Measurements from ENCODE around the gene MED25. TPM values are rescaled to one million over a fixed set of nuclear protein-coding genes. Genes with fewer than 3 reads are reported as not detected.

MED25 gene
- total and polyA plus RNA-seq, 9 of the 15 experiments (the other 6 are each of a cell fraction or from before 2014, with no cell fraction given): 4.1 to 93.9 (median 19.3) TPM

GRCh38 chr19:49858088-49858985 lies 40.2 kb downstream of the MED25 start:
- WGBS (ENCODE audit: insufficient coverage, low coverage, missing lambda C conversion rate): 83% methylated on average over 30 of the region's 37 CpGs
- CTCF ChIA-PET (ENCODE audit: low intra/inter-chr PET ratio): no interaction called here
- TF ChIP-seq BMI1 (IDR thresholded peaks at IDR 0.05; ENCODE audit: low read length): no peak
- TF ChIP-seq ZNF280A (IDR thresholded peaks at IDR 0.05; ENCODE audit: low read depth, partially characterized antibody): no peak
- TF ChIP-seq BRD4 (IDR thresholded peaks at IDR 0.05): no peak
- peak; percentile 90 for TF ChIP-seq RBM22 (IDR thresholded peaks at IDR 0.05; ENCODE audit: low read depth, low read length, poor library complexity, severe bottlenecking)
- peak; percentile 53; the same call in 1 of the 2 replicates for TF ChIP-seq SUPT5H (IDR thresholded peaks at IDR 0.05)
- no peak for TF ChIP-seq SP2 (IDR thresholded peaks at IDR 0.05; ENCODE audit: extremely low read depth, low read depth, low read length, poor library complexity, severe bottlenecking)
- TF ChIP-seq IFI16 (CRISPR knock-in tag; IDR thresholded peaks at IDR 0.05): no peak
- TF ChIP-seq, protein P1, sequence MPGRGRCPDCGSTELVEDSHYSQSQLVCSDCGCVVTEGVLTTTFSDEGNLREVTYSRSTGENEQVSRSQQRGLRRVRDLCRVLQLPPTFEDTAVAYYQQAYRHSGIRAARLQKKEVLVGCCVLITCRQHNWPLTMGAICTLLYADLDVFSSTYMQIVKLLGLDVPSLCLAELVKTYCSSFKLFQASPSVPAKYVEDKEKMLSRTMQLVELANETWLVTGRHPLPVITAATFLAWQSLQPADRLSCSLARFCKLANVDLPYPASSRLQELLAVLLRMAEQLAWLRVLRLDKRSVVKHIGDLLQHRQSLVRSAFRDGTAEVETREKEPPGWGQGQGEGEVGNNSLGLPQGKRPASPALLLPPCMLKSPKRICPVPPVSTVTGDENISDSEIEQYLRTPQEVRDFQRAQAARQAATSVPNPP (IDR thresholded peaks at IDR 0.05; ENCODE audit: borderline replicate concordance, insufficient read depth, insufficient read length): no peak
- no peak for TF ChIP-seq ZNF124 (CRISPR knock-in tag; IDR thresholded peaks at IDR 0.05)
- no peak for TF ChIP-seq ELF4 (CRISPR knock-in tag; IDR thresholded peaks at IDR 0.05)
- peak; percentile 67 for TF ChIP-seq RBFOX2 (IDR thresholded peaks at IDR 0.05; ENCODE audit: low read depth, low read length)
- TF ChIP-seq BACH1 (tag; IDR thresholded peaks at IDR 0.05): no peak
- TF ChIP-seq NUFIP1 (IDR thresholded peaks at IDR 0.05; ENCODE audit: partially characterized antibody): no peak
- no peak for TF ChIP-seq HMBOX1 (IDR thresholded peaks at IDR 0.05)
- no peak for TF ChIP-seq ZBTB9 (CRISPR knock-in tag; IDR thresholded peaks at IDR 0.05)
- TF ChIP-seq RBBP5 (IDR thresholded peaks at IDR 0.05; ENCODE audit: borderline replicate concordance, insufficient read depth, low read length, poor library complexity, severe bottlenecking): no peak
- TF ChIP-seq FOXP1 (CRISPR knock-in tag; IDR thresholded peaks at IDR 0.05): 0 out of 2 replicates have a peak, but pooled peaks have one; percentile 21

More at GRCh38 chr19:49858088-49858985, 40.2 kb downstream of the MED25 start:
- Histone ChIP-seq H3K4me2 (ENCODE audit: insufficient read depth, low read length) (no peak overlapping the region), H3K27me3 (ENCODE audit: control insufficient read depth in 2 of 2, insufficient read depth in 2 of 2, low read length in 2 of 2) (no peaks in the 10 kb centered on the region), H4K20me1 (replicated peaks; ENCODE audit: control insufficient read depth, insufficient read depth, low read length) (peaks cover 16% of the 10 kb centered on the region; the same call in 1 of the 2 replicates), H3K4me1 (replicated peaks in 1 of 2; ENCODE audit: control insufficient read depth in 2 of 2, insufficient read depth in 2 of 2, low read length in 2 of 2) (peaks cover 0 to 88% of the 10 kb centered on the region in 2 experiments; a peak in 2 of 5 replicates), H3K79me2 (ENCODE audit: control insufficient read depth, insufficient read depth, low read length) (peaks cover 20% of the 10 kb centered on the region), H3K9ac (ENCODE audit: insufficient read depth in 1 of 2, low read depth in 2 of 2, low read length in 2 of 2) (peak overlapping the region in 1 of 2 experiments; percentile 61; a peak in 2 of 4 replicates), H3K9me3 (replicated peaks; ENCODE audit: control insufficient read depth, insufficient read depth, low read depth, low read length) (no peaks in the 10 kb centered on the region), H3K4me3 (no peak overlapping the region), H3K27ac (ENCODE audit: extremely low read depth, low read depth, low read length) (no peak overlapping the region), H2AFZ (ENCODE audit: low read depth, low read length) (no peak overlapping the region), H3K36me3 (ENCODE audit: control insufficient read depth, insufficient read depth, low read length) (peaks cover 93% of the 10 kb centered on the region; the same call in 2 of the 3 replicates), H3K9me1 (ENCODE audit: control insufficient read depth, insufficient read depth, low read length) (no peaks in the 10 kb centered on the region)
- ATAC-seq: peak; percentile 45
- BruUV-seq (replicated peaks): no TSS peak
- no peak for FAIRE-seq
- in situ Hi-C loops (cut with MboI) (no loop called here), intact Hi-C loops (cut with micrococcal nuclease) (no loop called here)
- POLR2A ChIA-PET: interaction anchor here (1.0 to 1.8 kb wide), 4 partner anchors 8 to 18 kb away, joined by 3 to 7 read pairs (median 6); no protein-coding TSS in a partner anchor
- DNase-seq (ENCODE audit: extremely low read depth in 1 of 4, low spot score in 3 of 4): no peak

All from K562 (cell line).